Pancreas (tissue), 10 donors: ENCODE measurements around the gene SLC39A11. TPM values are rescaled to one million over a fixed set of nuclear protein-coding genes. Genes with fewer than 3 reads are reported as not detected.

Experiments
- ATAC-seq, 4 donors: fragments of 200-7000 bp; cut with Tn5 transposase; one replicate each; pipeline versions ENCODE4 v1.8.0 to v1.9.1; 2020; ENCODE audit warnings: mild to moderate bottlenecking in 4 of 4, moderate library complexity in 4 of 4
- DNase-seq, 6 donors: peaks; one replicate each; pipeline ENCODE4 v3.0.0-alpha.2; 2020
- FAIRE-seq: peaks from 2 replicates; lab custom pipeline; 2012; peaks lifted over from hg19 to GRCh38; lab: Jason Lieb, UNC
- H3K27ac ChIP-seq, 4 donors: fragments of 200-600 bp; sonication (generic); 1 replicate in 3 of 4; 2 replicates in 1 of 4; pipeline versions ENCODE4 v1.5.0 to v1.8.0; 2020
- H3K27me3 ChIP-seq, 4 donors: fragments of 200-600 bp; one replicate each; pipeline ENCODE4 v1.8.0; 2021
- H3K36me3 ChIP-seq, 3 donors: fragments of 200-600 bp; sonication (generic) in 1 of 3; one replicate each; pipeline versions ENCODE4 v1.5.0 to v1.8.0; 2020 to 2021
- H3K4me1 ChIP-seq, 3 donors: fragments of 200-600 bp; one replicate each; pipeline ENCODE4 v1.8.0; 2021
- H3K4me3 ChIP-seq, 4 donors: fragments of 200-600 bp; sonication (generic) in 2 of 4; one replicate each; pipeline versions ENCODE4 v1.5.0 to v1.8.0; 2020 to 2021
- H3K9me3 ChIP-seq, 4 donors: fragments of 200-600 bp; one replicate each; pipeline ENCODE4 v1.8.0; 2021
- WGBS, 2 donors: extraction: QIAGEN DNeasy Blood & Tissue Kit; methylation state at CpG; one replicate each; pipeline ENCODE4 v1.1.7; 2013; 5-methylcytosine and 5-hydroxymethylcytosine counted together
- intact Hi-C, 3 donors: fragments of 100-400 bp; cut with DNase I; formaldehyde crosslinking; loops; one replicate each; pipeline versions ENCODE4 v1.11.1 to v1.14.2; 2022
- polyA plus RNA-seq, 2 donors: library from polyadenylated mRNA; stranded (reverse); fragments of 200-250 nt; gene quantifications; one replicate each; pipeline ENCODE4 v1.2.3, GENCODE V29; 2013
- total RNA-seq, 6 donors: library from RNA; stranded (reverse); fragmentation: NEBNext Ultra II Directional in 4 of 6; extraction: Animal tissue kit (Norgen Biotek cat#: 25700) in 4 of 6; gene quantifications; one replicate each; pipeline versions ENCODE4 v1.2.1 to v1.2.4, GENCODE V29; 2021 to 2023
- TF ChIP-seq, protein P1 (sequence below), 4 donors: fragments of 200-600 bp; sonication (generic) in 3 of 4; IDR thresholded peaks; one replicate each; pipeline versions ENCODE4 v1.5.0 to v1.8.0; 2021; ENCODE audit warnings: antibody characterized with exemption in 4 of 4
- donor health status: healthy with polysubstance abuse.
- donor health status: DM: no; HTN: no; CAD: no; lungs with moderate emphysema.
- donor health status: DM: no; HTN: no; CAD: no.
- donor health status: control.
- donor health status: control.
- donor health status: Bipolar disorder and iron deficiency.
- donor health status: DM: yes; HTN: yes; CAD: no.
- donor health status: DM: no; HTN: no; CAD: no.
- donor health status: DM: no; HTN: no; CAD: no.
- donor health status: DM: yes; HTN: yes; CAD: no.

SLC39A11 gene
- total and polyA plus RNA-seq, 8 donors = 7.9 to 32.9 (median 19.9) TPM

DNA sequence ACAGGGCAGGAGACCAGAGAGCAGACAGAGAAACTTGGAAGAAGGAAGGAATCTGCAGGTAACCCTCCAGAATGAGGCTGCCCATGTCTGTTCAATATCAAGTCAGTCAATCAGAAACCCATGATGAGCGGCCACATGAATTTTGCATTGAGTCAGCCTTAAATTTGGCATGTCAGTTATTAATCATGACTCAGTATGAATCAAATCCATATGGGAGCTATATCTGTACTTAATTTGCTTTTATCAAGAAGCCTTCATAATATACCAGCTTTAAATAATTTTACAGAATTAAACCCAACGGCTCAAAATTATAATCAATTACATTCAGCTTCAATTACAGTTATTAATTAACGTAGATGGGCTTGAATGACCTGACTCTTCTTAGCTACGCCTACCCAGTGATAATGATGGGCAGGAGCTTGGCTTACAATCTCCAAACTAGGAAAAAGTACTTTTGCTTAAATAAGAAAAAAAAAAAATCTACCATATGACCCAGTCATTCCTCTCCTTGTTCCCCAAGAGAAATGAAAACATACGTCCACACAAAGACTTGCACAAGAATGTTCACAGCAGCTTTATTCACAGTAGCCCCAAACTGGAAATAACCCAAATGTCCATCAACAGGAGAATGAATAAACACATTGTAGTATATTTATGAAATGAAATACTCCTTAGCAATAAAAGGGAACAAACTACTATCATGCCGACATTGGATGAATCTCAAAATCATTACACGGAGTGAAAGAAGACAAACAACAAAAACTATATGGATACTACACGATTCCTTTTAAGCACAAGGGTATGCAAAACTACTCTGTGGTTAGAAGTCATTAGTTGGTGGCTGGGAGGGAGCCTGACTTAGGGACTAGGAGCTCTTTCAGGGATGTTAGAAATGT is 48.6 kb downstream of the SLC39A11 start:
- no peaks in the 10 kb centered on the region for H3K27me3 ChIP-seq
- WGBS, 2 donors = 46 to 47% methylated on average over 8 of the region's 8 CpGs
- intact Hi-C loops = no loop called here
- H3K9me3 ChIP-seq = no peaks in the 10 kb centered on the region
- TF ChIP-seq, protein P1, sequence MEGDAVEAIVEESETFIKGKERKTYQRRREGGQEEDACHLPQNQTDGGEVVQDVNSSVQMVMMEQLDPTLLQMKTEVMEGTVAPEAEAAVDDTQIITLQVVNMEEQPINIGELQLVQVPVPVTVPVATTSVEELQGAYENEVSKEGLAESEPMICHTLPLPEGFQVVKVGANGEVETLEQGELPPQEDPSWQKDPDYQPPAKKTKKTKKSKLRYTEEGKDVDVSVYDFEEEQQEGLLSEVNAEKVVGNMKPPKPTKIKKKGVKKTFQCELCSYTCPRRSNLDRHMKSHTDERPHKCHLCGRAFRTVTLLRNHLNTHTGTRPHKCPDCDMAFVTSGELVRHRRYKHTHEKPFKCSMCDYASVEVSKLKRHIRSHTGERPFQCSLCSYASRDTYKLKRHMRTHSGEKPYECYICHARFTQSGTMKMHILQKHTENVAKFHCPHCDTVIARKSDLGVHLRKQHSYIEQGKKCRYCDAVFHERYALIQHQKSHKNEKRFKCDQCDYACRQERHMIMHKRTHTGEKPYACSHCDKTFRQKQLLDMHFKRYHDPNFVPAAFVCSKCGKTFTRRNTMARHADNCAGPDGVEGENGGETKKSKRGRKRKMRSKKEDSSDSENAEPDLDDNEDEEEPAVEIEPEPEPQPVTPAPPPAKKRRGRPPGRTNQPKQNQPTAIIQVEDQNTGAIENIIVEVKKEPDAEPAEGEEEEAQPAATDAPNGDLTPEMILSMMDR (IDR thresholded peaks at IDR 0.05) = no peak
- no peak for DNase-seq
- no peaks in the 10 kb centered on the region for H3K36me3 ChIP-seq
- no peak for FAIRE-seq
- peak in 3 of 4 donors; percentile 39 to 53 (median 44) for ATAC-seq
- no peak overlapping the region for H3K4me3 ChIP-seq
- H3K27ac ChIP-seq = no peak overlapping the region
- peaks cover 0 to 9% (median 7%) of the 10 kb centered on the region in 3 donors for H3K4me1 ChIP-seq

GRCh38 chr17:73042809-73043685 is 49.4 kb downstream of the SLC39A11 start:
- H3K27ac ChIP-seq = no peak overlapping the region
- no peaks in the 10 kb centered on the region for H3K9me3 ChIP-seq
- H3K4me1 ChIP-seq = peaks cover 0 to 9% (median 7%) of the 10 kb centered on the region in 3 donors
- no peak overlapping the region for H3K4me3 ChIP-seq
- 70 to 73% methylated on average over 7 of the region's 7 CpGs for WGBS, 2 donors
- FAIRE-seq (no peak), DNase-seq (no peak), ATAC-seq (peak in 1 of 4 donors; percentile 26)
- no peaks in the 10 kb centered on the region for H3K27me3 ChIP-seq
- intact Hi-C loops = no loop called here
- H3K36me3 ChIP-seq = no peaks in the 10 kb centered on the region
- TF ChIP-seq, protein P1 (IDR thresholded peaks at IDR 0.05) = no peak

DNA sequence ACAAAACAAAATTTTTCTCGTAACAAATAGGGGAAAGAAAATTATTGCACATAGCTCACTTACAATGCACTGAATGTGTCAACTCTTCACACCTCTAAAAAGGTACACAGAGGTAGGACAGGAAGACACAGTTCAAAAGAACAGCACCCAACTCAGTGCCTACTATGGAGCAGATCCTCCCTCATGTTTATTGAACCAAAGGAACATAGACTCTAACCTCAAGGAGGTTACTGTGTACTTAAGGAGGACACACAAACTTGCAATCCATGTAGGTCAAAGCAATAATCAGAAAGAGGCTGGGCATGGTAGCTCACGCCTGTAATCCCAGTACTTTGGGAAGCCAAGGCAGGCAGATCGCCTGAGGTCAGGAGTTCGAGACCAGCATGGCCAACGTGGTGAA is 50.3 kb downstream of the SLC39A11 start:
- 73 to 76% methylated on average over 5 of the region's 5 CpGs for WGBS, 2 donors

GRCh38 chr17:73039282-73039681 is 53.2 kb downstream of the SLC39A11 start:
- FAIRE-seq (no peak), ATAC-seq (no peak), DNase-seq (no peak)
- Histone ChIP-seq H3K36me3 (no peaks in the 10 kb centered on the region), H3K27ac (no peak overlapping the region), H3K9me3 (no peaks in the 10 kb centered on the region), H3K4me3 (no peak overlapping the region), H3K4me1 (peaks cover 0 to 8% (median 7%) of the 10 kb centered on the region in 3 donors), H3K27me3 (no peaks in the 10 kb centered on the region)
- WGBS, 2 donors = 95 to 96% methylated on average over 9 of the region's 9 CpGs
- intact Hi-C loops = no loop called here
- TF ChIP-seq, protein P1 (IDR thresholded peaks at IDR 0.05) = no peak

More for the DNA sequence above, 50.3 kb downstream of the SLC39A11 start:
- no peaks in the 10 kb centered on the region for H3K9me3 ChIP-seq
- no peaks in the 10 kb centered on the region for H3K27me3 ChIP-seq
- no peak for DNase-seq
- H3K4me1 ChIP-seq = peaks cover 0 to 9% (median 7%) of the 10 kb centered on the region in 3 donors
- FAIRE-seq = no peak
- ATAC-seq = no peak
- H3K4me3 ChIP-seq = no peak overlapping the region
- TF ChIP-seq, protein P1 (IDR thresholded peaks at IDR 0.05) = no peak
- intact Hi-C loops = no loop called here
- H3K36me3 ChIP-seq = no peaks in the 10 kb centered on the region
- no peak overlapping the region for H3K27ac ChIP-seq
